Ovary (tissue), 10 donors: ENCODE measurements around the gene ZNF81. TPM values are rescaled to one million over a fixed set of nuclear protein-coding genes. Genes with fewer than 3 reads are reported as not detected.

Experiments
- DNase-seq, 5 donors: peaks; one replicate each; pipeline ENCODE4 v3.0.0-alpha.2; 2019 to 2020
- H3K27ac ChIP-seq, 2 donors: fragments of 200-600 bp; one replicate each; pipeline versions ENCODE4 v1.5.1 to v1.8.0; 2019 to 2022
- H3K27me3 ChIP-seq: fragments of 200-600 bp; one replicate; pipeline ENCODE4 v1.8.0; 2022
- H3K36me3 ChIP-seq: fragments of 200-600 bp; sonication (generic); one replicate; pipeline ENCODE4 v1.5.1; 2019
- H3K4me1 ChIP-seq: one replicate; pipeline ENCODE4 v1.8.1; 2013; ENCODE audit warnings: mild to moderate bottlenecking, moderate library complexity; ENCODE audit not compliant: insufficient read depth
- H3K4me3 ChIP-seq: fragments of 200-600 bp; sonication (generic); one replicate; pipeline ENCODE4 v1.5.1; 2017
- H3K9me3 ChIP-seq, 2 donors: fragments of 200-600 bp in 1 of 2; sonication (generic) in 1 of 2; one replicate each; pipeline versions ENCODE4 v1.5.1 to v1.8.1; 2013 to 2019; ENCODE audit warnings: mild to moderate bottlenecking in 1 of 2, moderate library complexity in 1 of 2
- EP300 ChIP-seq: sonication (generic); formaldehyde crosslinking; IDR thresholded peaks from one replicate; pipeline ENCODE4 v1.6.1; 2017; ENCODE audit warnings: antibody characterized with exemption
- POLR2A ChIP-seq: fragments of 450-650 bp; IDR thresholded peaks from one replicate; pipeline ENCODE4 v1.6.1; 2017; ENCODE audit warnings: antibody characterized with exemption, mild to moderate bottlenecking, moderate library complexity
- WGBS, 3 donors: extraction: QIAGEN DNeasy Blood & Tissue Kit in 1 of 3; methylation state at CpG; one replicate each; pipeline versions ENCODE4 v1.1.5 to v1.1.7; 2013 to 2017; 5-methylcytosine and 5-hydroxymethylcytosine counted together
- intact Hi-C, 4 donors: fragments of 100-400 bp; cut with DNase I; formaldehyde crosslinking; loops; one replicate each; pipeline versions ENCODE4 v1.11.0 to v1.15.1; 2022 to 2023
- long read RNA-seq, 3 donors: library from polyadenylated mRNA in 2 of 3; unstranded in 2 of 3; transcript quantifications; one replicate each; pipeline ENCODE4 v2.0.0 and lab custom pipeline, GENCODE V29; 2021 to 2026
- polyA plus RNA-seq, 2 donors: library from polyadenylated mRNA; stranded (reverse); fragments of 200-250 nt in 1 of 2; fragments of 350-450 nt in 1 of 2; fragmentation: Illumina TruSeq in 1 of 2; extraction: RNeasy Lipid Tissue Mini Kit (QIAGEN cat#74804) in 1 of 2; gene quantifications; one replicate each; pipeline ENCODE4 v1.2.3, GENCODE V29; 2013 to 2014
- total RNA-seq, 7 donors: library from RNA; depleted of rRNA in 2 of 7; stranded (reverse); fragments of >200 nt in 2 of 7; fragmentation: NEBNext Ultra II Directional in 3 of 7; extraction: Animal tissue kit (Norgen Biotek cat#: 25700) in 3 of 7; gene quantifications; one replicate each; pipeline versions ENCODE4 v1.1.0 to v1.2.4, GENCODE V29; 2016 to 2023
- TF ChIP-seq, protein P1 (sequence below), 3 donors: fragments of 450-650 bp in 2 of 3; fragments of 200-600 bp in 1 of 3; IDR thresholded peaks; one replicate each; pipeline versions ENCODE4 v1.5.1 to v1.8.0; 2016 to 2022; ENCODE audit warnings: antibody characterized with exemption in 3 of 3, mild to moderate bottlenecking in 1 of 3
- donor health status: DM: no; HTN: no; CAD: no; lungs with moderate emphysema.
- donor health status: DM: no; HTN: no; CAD: no.
- donor health status: Bipolar disorder and iron deficiency.
- donor health status: DM: yes; HTN: yes; CAD: no.
- donor health status: DM: no; HTN: no; CAD: no.
- donor health status: DM: yes; HTN: yes; CAD: no.

Gene ZNF81
- total RNA-seq (10 to 100 TPM in 4 of 7 donors, 1 to 10 TPM in 3; 4.1 to 13.9 (median 10.0) TPM), polyA plus RNA-seq (1 to 10 TPM; 1.5 to 3.6 TPM)
- long read RNA-seq, donor 1, full-length matches to known transcripts, result 1 of 6 reads
- long read RNA-seq, donor 1, partial matches to known transcripts, result 0 of 6 reads
- long read RNA-seq, donor 1, other reads (novel, unspliced or antisense), result 5 of 6 reads
- long read RNA-seq, donor 2, full-length matches to known transcripts, result 1 of 1 reads
- long read RNA-seq, donor 2, partial matches to known transcripts, result 0 of 1 reads
- long read RNA-seq, donor 2, other reads (novel, unspliced or antisense), result 0 of 1 reads
- long read RNA-seq, donor 3, full-length matches to known transcripts, result 1 of 2 reads
- long read RNA-seq, donor 3, partial matches to known transcripts, result 0 of 2 reads
- long read RNA-seq, donor 3, other reads (novel, unspliced or antisense), result 1 of 2 reads

DNA sequence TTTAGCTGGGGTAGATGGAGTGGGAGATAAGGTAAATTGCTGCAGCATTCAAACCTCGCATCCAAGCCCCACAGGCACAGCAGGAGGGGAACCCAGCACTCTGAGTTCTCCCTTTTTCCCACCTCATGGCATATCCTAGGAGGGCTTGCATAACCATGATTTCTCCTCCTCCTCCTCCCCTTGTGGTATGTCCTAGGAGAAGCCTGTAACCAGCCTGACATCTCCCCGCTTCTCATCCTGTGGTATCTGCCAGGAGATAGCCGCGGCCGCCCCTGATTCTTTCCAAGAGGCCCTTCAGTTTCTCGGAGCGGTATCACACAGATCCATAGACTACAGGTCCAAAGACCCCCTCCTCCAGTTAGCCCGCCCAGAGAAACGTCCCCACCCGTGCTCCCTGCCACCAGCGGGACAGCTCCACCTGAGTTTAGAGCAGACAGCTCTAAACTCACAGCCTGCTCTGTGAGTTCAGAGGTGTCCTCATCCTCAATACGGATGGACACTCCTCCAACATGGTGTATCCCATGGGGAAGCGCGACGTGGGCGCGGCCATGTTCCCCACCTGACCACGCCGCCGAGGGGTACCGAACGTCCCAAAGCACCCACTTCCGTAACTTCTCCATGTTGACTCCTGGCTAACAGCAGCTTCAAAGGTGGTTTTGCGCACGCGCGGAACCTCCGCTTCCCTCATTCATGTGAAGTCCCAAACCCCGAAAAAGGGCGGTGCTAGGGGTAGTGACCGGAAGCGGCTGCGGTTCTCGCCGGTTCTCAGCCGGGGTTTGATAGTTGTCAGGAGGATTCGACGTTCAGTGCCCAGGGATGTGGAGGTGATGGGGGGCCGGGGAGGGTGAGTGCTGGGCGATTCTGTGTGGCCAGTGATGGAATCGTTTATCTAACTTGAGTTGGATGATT lies at the start of gene ZNF81:
TSS of gene ZNF81 (plus strand) at position 739 of the 909 bp plus-strand sequence. CDS start 9,366 bp downstream, outside the sequence.
- DNase-seq, result peak; percentile 95 to 97 (median 95)
- Histone ChIP-seq H3K4me3 (peak within 1 kb of the TSS; percentile 48), H3K36me3 (no peaks in the 10 kb centered on the region), H3K9me3 (no peaks in the 10 kb centered on the region), H3K27me3 (no peaks in the 10 kb centered on the region), H3K4me1 (no peaks in the 10 kb centered on the region), H3K27ac (peak within 1 kb of the TSS in 1 of 2 donors; percentile 58)
- intact Hi-C loops, result no loop called here
- 24 to 38% (median 35%) methylated on average over 41 of the region's 41 CpGs for WGBS, 3 donors
- no peak for TF ChIP-seq EP300
- TF ChIP-seq, protein P1, sequence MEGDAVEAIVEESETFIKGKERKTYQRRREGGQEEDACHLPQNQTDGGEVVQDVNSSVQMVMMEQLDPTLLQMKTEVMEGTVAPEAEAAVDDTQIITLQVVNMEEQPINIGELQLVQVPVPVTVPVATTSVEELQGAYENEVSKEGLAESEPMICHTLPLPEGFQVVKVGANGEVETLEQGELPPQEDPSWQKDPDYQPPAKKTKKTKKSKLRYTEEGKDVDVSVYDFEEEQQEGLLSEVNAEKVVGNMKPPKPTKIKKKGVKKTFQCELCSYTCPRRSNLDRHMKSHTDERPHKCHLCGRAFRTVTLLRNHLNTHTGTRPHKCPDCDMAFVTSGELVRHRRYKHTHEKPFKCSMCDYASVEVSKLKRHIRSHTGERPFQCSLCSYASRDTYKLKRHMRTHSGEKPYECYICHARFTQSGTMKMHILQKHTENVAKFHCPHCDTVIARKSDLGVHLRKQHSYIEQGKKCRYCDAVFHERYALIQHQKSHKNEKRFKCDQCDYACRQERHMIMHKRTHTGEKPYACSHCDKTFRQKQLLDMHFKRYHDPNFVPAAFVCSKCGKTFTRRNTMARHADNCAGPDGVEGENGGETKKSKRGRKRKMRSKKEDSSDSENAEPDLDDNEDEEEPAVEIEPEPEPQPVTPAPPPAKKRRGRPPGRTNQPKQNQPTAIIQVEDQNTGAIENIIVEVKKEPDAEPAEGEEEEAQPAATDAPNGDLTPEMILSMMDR (IDR thresholded peaks at IDR 0.05), result no peak
- no peak for TF ChIP-seq POLR2A

DNA sequence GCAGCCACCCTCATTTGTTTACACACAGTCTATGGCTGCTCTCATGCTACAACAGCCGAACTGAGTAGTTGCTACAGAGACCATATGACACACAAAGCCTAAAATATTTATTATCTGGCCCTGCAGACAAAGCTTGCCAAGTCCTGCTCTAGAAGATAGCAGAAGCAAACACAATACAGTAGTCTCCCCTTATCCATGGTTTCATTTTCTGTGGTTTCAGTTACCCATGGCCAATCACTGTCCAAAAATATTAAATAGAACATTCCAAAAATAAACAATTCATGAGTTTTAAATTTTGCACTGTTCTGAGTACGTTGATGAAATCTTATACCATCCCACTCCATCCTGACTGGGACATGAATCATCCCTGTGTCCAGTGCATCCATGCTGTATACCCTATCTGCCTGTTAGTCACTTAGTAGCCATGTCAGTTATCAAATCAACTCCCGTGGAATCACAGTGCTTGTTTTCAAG lies 40.2 kb upstream of the ZNF81 start:
- no peak overlapping the region for H3K27ac ChIP-seq
- no peaks in the 10 kb centered on the region for H3K27me3 ChIP-seq
- no peaks in the 10 kb centered on the region for H3K36me3 ChIP-seq
- H3K9me3 ChIP-seq, result no peaks in the 10 kb centered on the region
- intact Hi-C loops, result no loop called here
- no peak for TF ChIP-seq EP300
- 30 to 47% (median 45%) methylated on average over 3 of the region's 3 CpGs for WGBS, 3 donors
- DNase-seq, result no peak
- no peaks in the 10 kb centered on the region for H3K4me1 ChIP-seq
- no peak overlapping the region for H3K4me3 ChIP-seq

DNA sequence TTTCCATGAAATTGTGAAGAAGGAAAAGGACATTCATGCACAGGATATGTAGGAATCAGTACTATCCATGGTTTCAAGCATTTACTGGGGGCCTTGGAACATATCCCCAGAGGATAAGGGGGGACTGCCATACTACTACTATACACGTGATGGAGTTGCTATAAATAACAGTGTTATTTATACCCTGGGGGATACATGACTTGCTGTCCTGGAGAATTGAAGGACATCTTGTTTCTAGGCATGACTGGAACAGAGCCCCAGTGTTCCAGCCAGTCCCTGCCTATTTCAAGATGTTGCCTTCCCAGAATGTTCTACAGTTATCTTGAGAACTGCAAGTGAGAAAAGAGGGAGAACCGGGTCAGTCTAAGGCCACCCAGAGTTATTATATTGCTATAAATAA lies 39.6 kb upstream of the ZNF81 start:
- DNase-seq, result no peak
- 49 to 58% (median 55%) methylated on average over 2 of the region's 2 CpGs for WGBS, 3 donors
- intact Hi-C loops, result no loop called here
- no peak overlapping the region for H3K27ac ChIP-seq
- H3K36me3 ChIP-seq, result no peaks in the 10 kb centered on the region
- no peak overlapping the region for H3K4me3 ChIP-seq
- H3K4me1 ChIP-seq, result no peaks in the 10 kb centered on the region
- no peaks in the 10 kb centered on the region for H3K27me3 ChIP-seq
- no peaks in the 10 kb centered on the region for H3K9me3 ChIP-seq
- TF ChIP-seq POLR2A, result no peak
- TF ChIP-seq, protein P1 (IDR thresholded peaks at IDR 0.05), result no peak
- no peak for TF ChIP-seq EP300

DNA sequence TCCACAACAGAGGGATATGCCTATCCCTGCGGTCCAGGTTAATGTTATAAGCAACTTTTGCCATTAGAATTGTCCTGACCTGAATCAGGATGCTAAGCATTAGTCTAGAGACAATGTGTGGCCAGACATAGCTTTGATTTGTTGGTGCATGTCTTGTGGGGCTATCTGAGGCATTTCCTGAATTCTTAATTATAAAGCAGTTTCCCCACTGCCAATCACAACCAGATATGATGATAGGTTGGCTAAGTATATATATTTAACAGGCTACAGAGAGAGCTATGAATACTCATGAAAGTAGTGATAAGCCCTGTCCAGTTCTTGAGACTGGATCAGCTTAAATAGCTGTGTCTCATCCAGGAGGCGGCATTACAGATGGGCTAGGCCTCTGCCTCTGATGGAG lies 37.8 kb upstream of the ZNF81 start:
- Histone ChIP-seq H3K36me3 (no peaks in the 10 kb centered on the region), H3K4me3 (no peak overlapping the region), H3K27ac (no peak overlapping the region), H3K9me3 (no peaks in the 10 kb centered on the region), H3K4me1 (no peaks in the 10 kb centered on the region), H3K27me3 (no peaks in the 10 kb centered on the region)
- intact Hi-C loops, result no loop called here
- 64 to 72% (median 66%) methylated on average over 2 of the region's 2 CpGs for WGBS, 3 donors
- TF ChIP-seq POLR2A (no peak), EP300 (no peak)
- TF ChIP-seq, protein P1 (IDR thresholded peaks at IDR 0.05), result no peak
- no peak for DNase-seq
